HG02588 (cell line): Measurements from ENCODE around the gene EVI2B.
"Not testable (repeated sequence)": the region's sequence is repeated elsewhere in the genome, so short reads cannot be mapped to it uniquely, and the experiment has no call there.

Experiments
- ATAC-seq: cut with Tn5 transposase; IDR thresholded peaks from one replicate; pipeline ENCODE4 v1.9.1; 2021; ENCODE audit warnings: mild to moderate bottlenecking, moderate library complexity; ENCODE audit not compliant: unreplicated experiment

Gene EVI2B

DNA sequence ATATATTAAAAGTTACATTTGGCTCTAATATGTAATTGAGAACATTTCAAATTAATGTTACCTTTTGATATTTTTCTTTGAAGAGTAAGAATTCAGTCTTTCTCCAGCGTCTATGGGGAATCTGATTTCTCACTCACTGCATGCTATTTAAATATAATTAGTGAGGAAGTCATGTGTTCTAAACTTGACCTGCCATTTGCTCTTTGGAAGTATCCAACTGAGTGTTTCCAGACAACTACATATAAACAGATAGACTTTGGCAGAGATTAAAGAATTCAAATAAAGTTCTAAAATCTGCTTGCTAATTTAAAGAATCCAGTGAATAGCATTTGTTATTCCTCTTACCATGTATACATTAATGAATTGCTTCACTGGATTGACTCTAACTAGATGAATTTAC is 40.3 kb downstream of the EVI2B start:
- no peak for ATAC-seq

DNA sequence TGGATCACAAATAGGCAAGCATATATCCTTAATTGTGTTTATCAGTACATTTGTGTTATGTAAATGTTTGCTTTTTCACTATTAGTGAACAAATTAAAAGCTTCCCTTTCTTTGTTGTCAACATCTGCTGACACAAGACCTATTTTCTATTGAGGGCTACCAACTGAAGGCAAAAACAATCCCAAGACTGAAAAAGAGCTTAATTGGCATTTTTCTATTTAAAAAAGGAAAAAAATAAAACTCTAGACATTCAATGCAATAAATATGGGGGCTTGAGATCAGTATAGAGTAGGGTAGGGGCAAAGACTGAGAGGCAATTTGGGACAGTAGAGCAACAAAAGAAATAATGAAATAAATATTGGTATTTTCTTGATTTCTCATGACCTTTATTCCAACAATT is 41.1 kb downstream of the EVI2B start:
- no peak for ATAC-seq

DNA sequence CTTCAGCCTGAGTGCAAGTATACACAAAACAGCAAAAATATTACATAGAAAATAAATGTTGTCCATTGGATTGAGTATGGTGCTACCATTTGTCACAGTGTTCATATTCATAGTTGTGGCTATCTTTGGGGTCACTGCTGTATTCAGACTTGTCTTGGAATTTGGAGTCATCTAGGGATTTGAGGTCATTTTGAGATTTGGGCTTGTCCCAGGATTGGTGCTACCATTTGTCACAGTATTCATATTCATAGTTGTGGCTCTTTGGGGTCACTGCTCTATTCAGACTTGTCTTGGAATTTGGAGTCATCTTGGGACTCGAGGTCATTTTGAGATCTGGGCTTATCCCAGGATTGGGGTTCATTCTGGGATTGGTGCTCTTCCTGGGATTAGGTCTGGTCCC is 41.6 kb downstream of the EVI2B start:
- ATAC-seq, result no peak

DNA sequence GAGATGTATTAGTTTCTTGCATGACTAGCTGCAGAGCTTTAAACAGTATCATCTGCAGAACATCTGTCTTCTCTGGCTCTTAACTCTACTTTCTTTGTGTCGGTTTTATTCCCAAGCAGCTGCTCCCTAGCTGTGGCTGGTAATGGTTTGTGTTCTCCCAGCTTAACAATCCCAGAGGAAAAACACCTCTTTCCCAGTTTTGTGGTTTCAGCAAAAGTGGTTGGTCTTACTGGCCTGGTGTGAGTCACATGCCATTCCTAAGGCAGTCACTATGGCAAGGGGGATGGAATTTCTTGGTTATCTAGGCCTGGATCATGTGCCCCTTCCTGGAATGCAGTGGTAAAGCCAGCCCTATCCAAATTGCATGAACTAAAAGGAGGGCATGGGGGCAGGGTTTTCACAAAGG is 44.3 kb downstream of the EVI2B start:
- ATAC-seq, result no peak

DNA sequence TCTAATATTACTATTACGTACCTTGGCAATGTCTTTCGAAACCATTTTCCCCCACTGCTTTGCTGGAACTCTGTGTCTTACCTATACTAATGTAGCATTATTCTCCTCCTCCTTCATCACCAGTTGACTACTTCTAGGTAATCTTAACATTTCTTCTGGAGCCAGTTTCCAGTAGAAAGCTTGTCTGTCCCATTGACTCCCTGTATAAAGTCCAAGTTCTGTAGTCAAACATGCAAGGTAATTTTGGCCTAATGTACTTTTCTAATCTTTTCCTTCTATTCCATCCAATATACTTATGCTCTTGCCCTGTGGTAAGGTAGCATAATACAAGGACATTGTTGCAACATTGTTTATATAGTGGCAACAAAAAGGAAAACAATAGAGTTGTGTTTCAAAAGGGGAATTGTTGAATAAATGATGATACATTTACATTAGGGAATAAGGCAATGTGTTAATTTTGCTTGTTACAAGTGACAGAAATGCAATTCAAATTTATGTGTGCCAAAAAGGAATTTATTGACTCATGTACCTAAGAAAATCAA is 44.7 kb downstream of the EVI2B start:
- no peak for ATAC-seq

DNA sequence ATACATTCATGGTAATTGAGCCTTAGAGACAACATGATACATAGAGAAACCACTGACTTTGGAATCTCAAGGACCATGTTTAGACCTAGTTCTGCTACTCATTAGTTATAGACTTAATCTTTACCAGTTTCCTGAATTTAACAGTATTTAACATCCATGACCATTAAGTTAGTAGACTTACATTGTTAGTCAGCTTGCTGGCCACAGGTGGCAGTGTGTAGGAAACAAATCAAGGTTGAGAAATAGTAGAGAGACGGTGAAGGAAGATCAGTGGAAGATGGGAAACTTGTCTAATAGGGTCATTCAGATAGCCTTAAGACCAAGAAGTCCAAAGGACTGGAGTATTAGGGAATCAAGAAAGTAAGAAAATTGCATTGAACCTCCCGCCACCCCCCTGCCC is 47.8 kb downstream of the EVI2B start:
- ATAC-seq, result no peak

DNA sequence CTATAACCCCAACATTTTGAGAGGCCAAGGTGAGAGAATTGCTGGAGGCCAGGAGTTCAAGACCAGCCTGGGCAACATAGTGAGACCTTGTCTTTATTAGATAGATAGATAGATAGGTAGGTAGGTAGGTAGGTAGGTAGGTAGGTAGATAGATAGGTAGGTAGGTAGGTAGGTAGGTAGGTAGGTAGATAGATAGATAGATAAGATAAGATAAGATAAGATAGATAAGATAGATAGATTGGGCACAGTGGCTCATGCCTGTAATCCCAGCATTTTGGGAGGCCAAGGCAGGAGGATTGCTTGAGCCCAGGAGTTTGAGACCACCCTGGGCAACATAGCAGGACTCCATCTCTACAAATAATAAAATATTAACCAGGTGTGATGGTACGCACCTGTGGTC is 50.9 kb downstream of the EVI2B start:
- not testable (repeated sequence) for ATAC-seq

DNA sequence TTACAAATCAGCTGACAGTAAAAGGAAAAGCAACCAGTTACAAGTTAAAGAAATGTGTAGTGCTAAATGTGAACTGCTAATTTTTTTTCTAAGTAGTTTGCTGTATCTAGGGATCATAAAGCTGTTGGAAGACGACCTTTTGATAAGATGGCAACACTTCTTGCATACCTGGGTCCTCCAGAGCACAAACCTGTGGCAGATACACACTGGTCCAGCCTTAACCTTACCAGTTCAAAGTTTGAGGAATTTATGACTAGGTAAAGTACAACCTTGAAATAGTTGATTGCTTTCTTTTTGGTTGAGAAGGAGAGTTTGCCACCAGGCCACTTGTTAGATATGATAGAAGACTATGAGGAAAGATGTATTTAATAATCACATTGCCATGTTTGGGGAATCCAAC is 52.3 kb downstream of the EVI2B start:
- no peak for ATAC-seq

DNA sequence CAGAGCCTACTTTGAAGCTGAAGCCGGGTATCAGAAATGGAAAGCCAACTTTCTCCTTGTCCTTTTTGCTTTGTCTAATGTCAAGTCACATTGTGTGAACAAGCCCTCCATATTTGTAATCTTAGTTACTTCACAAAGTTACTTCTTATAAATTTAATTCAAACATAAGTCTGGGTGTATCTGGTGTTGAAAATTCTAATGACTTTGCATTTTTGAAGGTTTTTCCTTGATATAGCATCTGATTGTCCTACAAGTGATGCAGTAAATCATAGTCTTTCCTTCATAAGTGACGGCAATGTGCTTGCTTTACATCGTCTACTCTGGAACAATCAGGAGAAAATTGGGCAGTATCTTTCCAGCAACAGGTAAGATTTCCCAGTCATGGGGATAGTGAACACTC is 53.7 kb downstream of the EVI2B start:
- no peak for ATAC-seq

DNA sequence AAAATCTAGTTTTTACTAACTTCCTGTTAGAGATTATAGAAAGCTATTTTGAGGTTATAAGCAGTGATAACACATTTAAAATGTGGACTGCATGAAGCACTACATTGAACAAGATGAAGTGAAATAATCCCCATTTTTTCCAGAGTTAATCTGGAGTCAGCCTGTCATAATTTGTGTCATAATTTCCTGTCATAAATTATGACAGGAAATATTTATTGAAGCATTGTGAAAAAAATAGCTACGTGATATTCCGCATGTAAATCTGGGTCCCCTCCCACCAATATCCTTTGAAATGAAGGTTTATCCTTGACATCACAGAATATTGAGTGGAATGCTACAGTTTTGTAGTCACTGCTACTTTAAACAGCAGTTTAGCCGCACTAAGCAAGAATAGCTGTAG is 56.9 kb downstream of the EVI2B start:
- ATAC-seq, result no peak

DNA sequence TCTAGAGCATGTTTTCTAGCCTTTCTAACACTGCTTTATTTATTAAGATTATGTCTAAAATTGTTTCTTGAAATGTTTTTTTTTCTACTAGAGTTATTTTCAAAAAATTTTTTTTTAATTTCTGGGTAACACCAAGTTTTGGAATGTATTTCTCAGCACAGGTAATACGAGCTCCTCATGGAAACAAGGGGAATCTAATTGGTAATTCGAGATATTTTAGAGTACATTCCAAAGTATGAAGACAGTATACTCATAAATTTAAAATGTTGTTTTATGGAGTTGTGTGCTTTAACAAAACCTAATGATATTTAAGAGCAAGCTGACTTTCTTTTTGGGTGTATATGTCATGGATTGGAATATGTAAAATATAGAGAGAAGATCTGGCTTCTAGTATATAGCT is 59.2 kb downstream of the EVI2B start:
- ATAC-seq, result no peak
